GM12878 (cell line): ENCODE data around the gene CAMK2A. TPM values are rescaled to one million over a fixed set of nuclear protein-coding genes. Genes with fewer than 3 reads are reported as not detected.

Experiments
- ATAC-seq: fragments of 200-7000 bp; cut with Tn5 transposase; 3 replicates; pipeline ENCODE4 v1.9.1; 2020; ENCODE audit warnings: mild to moderate bottlenecking, moderate library complexity
- BruUV-seq: library from RNA; stranded (reverse); fragments of 400-500 nt; replicated peaks from 2 replicates; lab custom pipeline; 2021; lab: Mats Ljungman, UMichigan
- CTCF ChIA-PET: fragments of 300-600 bp; sonication (Branson Sonifier 250); formaldehyde crosslinking; extraction: SDS; loops from one replicate; lab custom pipeline; 2021; ENCODE audit warnings: inconsistent platforms; lab: Yijun Ruan, JAX
- POLR2A ChIA-PET: fragments of 350-600 bp; formaldehyde crosslinking; extraction: SDS; loops from one replicate; lab custom pipeline; 2021; ENCODE audit warnings: inconsistent platforms; lab: Charles Lee
- RAD21 ChIA-PET: fragments of 300-600 bp; sonication (Branson Sonifier 250); formaldehyde crosslinking; loops from one replicate; lab custom pipeline; 2023; ENCODE audit warnings: antibody characterized with exemption; ENCODE audit not compliant: unreplicated experiment; lab: Charles Lee
- SMC1A ChIA-PET: fragments of 300-600 bp; sonication (Branson Sonifier 250); formaldehyde crosslinking; loops from one replicate; lab custom pipeline; 2023; ENCODE audit not compliant: unreplicated experiment, uncharacterized antibody; lab: Charles Lee
- DNase-seq: peaks from one replicate; pipeline ENCODE4 v3.0.0-alpha.2; 2011; ENCODE audit warnings: low read depth, low spot score
- FAIRE-seq: peaks from 3 replicates; lab custom pipeline; 2011; peaks lifted over from hg19 to GRCh38; lab: Jason Lieb, UNC
- H2AFZ ChIP-seq: 2 replicates; pipeline ENCODE4 v1.6.0; 2011; ENCODE audit warnings: low read depth, low read length, control low read depth; ENCODE audit not compliant: control insufficient read depth
- H3K27ac ChIP-seq: 2 replicates; pipeline ENCODE4 v1.5.1; 2011; ENCODE audit warnings: control low read depth; ENCODE audit not compliant: control insufficient read depth, insufficient read depth
- H3K27me3 ChIP-seq, 2 experiments: replicated peaks in 1 of 2; 2 replicates each; pipeline versions ENCODE4 v1.6.0 to v1.6.1; 2011; ENCODE audit warnings: low read length in 1 of 2; ENCODE audit not compliant: control insufficient read depth in 2 of 2, insufficient read depth in 2 of 2
- H3K36me3 ChIP-seq, 2 experiments: 2 replicates each; pipeline ENCODE4 v1.5.1; 2011; ENCODE audit warnings: low read length in 1 of 2; ENCODE audit not compliant: control insufficient read depth in 2 of 2, insufficient read depth in 2 of 2
- H3K4me1 ChIP-seq: 2 replicates; pipeline ENCODE4 v1.6.1; 2011; ENCODE audit warnings: mild to moderate bottlenecking, low read length, moderate library complexity, mixed read lengths; ENCODE audit not compliant: control insufficient read depth, insufficient read depth
- H3K4me2 ChIP-seq: 2 replicates; pipeline ENCODE4 v1.6.0; 2011; ENCODE audit warnings: control low read depth; ENCODE audit not compliant: control insufficient read depth, insufficient read depth
- H3K4me3 ChIP-seq: fragments of 200-600 bp; sonication (generic); 2 replicates; pipeline ENCODE4 v1.5.1; 2016
- H3K79me2 ChIP-seq: 2 replicates; pipeline ENCODE4 v1.6.0; 2011; ENCODE audit warnings: low read length; ENCODE audit not compliant: control insufficient read depth, insufficient read depth
- H3K9ac ChIP-seq: 2 replicates; pipeline ENCODE4 v1.8.0; 2011; ENCODE audit warnings: low read length, control low read depth, mixed read lengths; ENCODE audit not compliant: control insufficient read depth, insufficient read depth
- H3K9me3 ChIP-seq: replicated peaks from 3 replicates; pipeline ENCODE4 v1.5.1; 2011; ENCODE audit warnings: mild to moderate bottlenecking, low read length; ENCODE audit not compliant: control insufficient read depth, insufficient read depth
- H4K20me1 ChIP-seq: 2 replicates; pipeline ENCODE4 v1.6.0; 2011; ENCODE audit not compliant: control insufficient read depth, insufficient read depth
- CEBPZ ChIP-seq: fragments of 150-350 bp; IDR thresholded peaks from 2 replicates; pipeline ENCODE4 v1.6.1; 2016; ENCODE audit warnings: low read depth, low read length
- MTA3 ChIP-seq: IDR thresholded peaks from 2 replicates; pipeline ENCODE4 v1.6.1; 2012; ENCODE audit warnings: low read length, inconsistent platforms, borderline replicate concordance
- NBN ChIP-seq: fragments of 450-650 bp; IDR thresholded peaks from 2 replicates; pipeline ENCODE4 v1.6.1; 2016
- NFYB ChIP-seq: IDR thresholded peaks from 2 replicates; pipeline ENCODE4 v1.6.1; 2011; ENCODE audit warnings: low read depth, mild to moderate bottlenecking, low read length, improper control_type of control experiment, moderate library complexity; ENCODE audit not compliant: insufficient read depth
- NR2F1 ChIP-seq: fragments of 450-650 bp; conservative IDR thresholded peaks from 2 replicates; pipeline ENCODE4 v1.6.1; 2017; ENCODE audit warnings: mild to moderate bottlenecking
- PAX8 ChIP-seq: fragments of 450-650 bp; IDR thresholded peaks from 2 replicates; pipeline ENCODE4 v1.6.1; 2017; ENCODE audit warnings: mild to moderate bottlenecking, moderate library complexity
- RBBP5 ChIP-seq: fragments of 200-600 bp; sonication (generic); conservative IDR thresholded peaks from 2 replicates; pipeline ENCODE4 v1.6.1; 2016
- RFX5 ChIP-seq: IDR thresholded peaks from 2 replicates; pipeline ENCODE4 v1.6.1; 2011; ENCODE audit warnings: low read depth, low read length, improper control_type of control experiment
- RUNX3 ChIP-seq: IDR thresholded peaks from 2 replicates; pipeline ENCODE4 v1.6.1; 2012; ENCODE audit warnings: low read length, inconsistent platforms
- SMARCA5 ChIP-seq: fragments of 450-650 bp; IDR thresholded peaks from 2 replicates; pipeline ENCODE4 v1.6.1; 2017; ENCODE audit warnings: mild to moderate bottlenecking
- SUPT20H ChIP-seq: IDR thresholded peaks from 2 replicates; pipeline ENCODE4 v1.6.1; 2011; ENCODE audit warnings: low read depth, mild to moderate bottlenecking, low read length, moderate library complexity, borderline replicate concordance; ENCODE audit not compliant: control insufficient read depth
- USF2 ChIP-seq: IDR thresholded peaks from 2 replicates; pipeline ENCODE4 v1.6.1; 2011; ENCODE audit warnings: low read depth, low read length, improper control_type of control experiment, borderline replicate concordance
- WGBS: methylation state at CpG from one replicate; pipeline ENCODE4 v1.1.6; 2016; ENCODE audit warnings: low lambda C conversion rate; ENCODE audit not compliant: insufficient replicate concordance, insufficient coverage; ENCODE audit errors: missing lambda C conversion rate; 5-methylcytosine and 5-hydroxymethylcytosine counted together
- in situ Hi-C: fragments of 300-500 bp; cut with MboI; formaldehyde crosslinking; loops from 9 replicates; pipeline ENCODE4 v1.14.3; 2018; ENCODE audit warnings: mixed read lengths
- intact Hi-C: fragments of 100-400 bp; cut with micrococcal nuclease; formaldehyde crosslinking; loops from one replicate; pipeline ENCODE4 v1.14.2; 2022; ENCODE audit not compliant: unreplicated experiment
- polyA plus RNA-seq, 11 experiments: library from polyadenylated mRNA; depleted of rRNA in 4 of 11; unstranded in 6 of 11; stranded (reverse) in 5 of 11; fragments of >200 nt; fragmentation: Nextera tagmentation in 4 of 11; fragmentation: Illumina TruSeq in 1 of 11; extraction: Ambion mirVana in 4 of 11; extraction: Trizol in 1 of 11; gene quantifications; 1 replicate in 1 of 11; 2 replicates in 10 of 11; pipeline versions ENCODE4 v1.2.1 to v1.2.3, GENCODE V29; 2011 to 2016; ENCODE audit warnings: inconsistent platforms in 2 of 11, missing spikeins in 2 of 11, low read depth in 1 of 11
- total RNA-seq, 4 experiments: library from RNA; depleted of rRNA in 3 of 4; stranded (reverse); fragments of >200 nt in 3 of 4; fragmentation: Illumina TruSeq in 1 of 4; extraction: Trizol in 1 of 4; gene quantifications; 2 replicates each; pipeline versions ENCODE4 v1.2.1 to v1.2.3, GENCODE V29; 2013 to 2021
- TF ChIP-seq, protein P1 (sequence below): fragments of 450-650 bp; IDR thresholded peaks from 2 replicates; pipeline ENCODE4 v1.6.1; 2017; ENCODE audit warnings: antibody characterized with exemption, mild to moderate bottlenecking, moderate library complexity

CAMK2A gene
- total and polyA plus RNA-seq, 10 of the 15 experiments (the other 5 are each of a cell fraction or from before 2014, with no cell fraction given), result 0.11 TPM; not detected in 9

DNA sequence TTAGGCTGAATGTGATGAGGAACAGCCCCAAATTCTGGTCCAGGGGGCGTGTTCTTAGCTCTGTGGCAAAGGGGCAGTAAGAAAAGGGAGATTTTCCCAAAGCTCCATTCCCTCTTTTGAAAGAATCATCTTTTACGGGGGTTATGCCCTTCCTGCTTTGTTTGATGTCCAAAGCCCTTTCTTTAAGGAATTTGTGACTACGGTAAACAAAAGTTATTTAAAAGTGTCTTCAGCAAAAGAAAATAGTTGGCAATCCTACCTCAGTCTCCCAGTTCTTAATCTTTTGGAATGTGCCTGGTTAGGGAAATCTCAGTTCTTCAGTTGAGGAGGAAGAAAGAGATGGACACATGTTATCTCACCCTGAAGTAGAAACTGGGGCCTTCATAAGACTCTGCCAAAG, 37.6 kb upstream of the CAMK2A start:
- no peak for DNase-seq
- RAD21 ChIA-PET, result no interaction called here
- Histone ChIP-seq H3K79me2 (no peaks in the 10 kb centered on the region), H3K36me3 (no peaks in the 10 kb centered on the region), H2AFZ (no peak overlapping the region), H3K9ac (no peak overlapping the region), H3K9me3 (no peaks in the 10 kb centered on the region), H3K27me3 (no peaks in the 10 kb centered on the region; a peak in 2 of 4 replicates), H3K4me1 (no peaks in the 10 kb centered on the region), H3K4me2 (no peak overlapping the region), H3K27ac (no peak overlapping the region), H3K4me3 (no peak overlapping the region), H4K20me1 (no peaks in the 10 kb centered on the region)
- no peak for TF ChIP-seq RUNX3
- no peak for TF ChIP-seq USF2
- TF ChIP-seq RBBP5, result no peak
- TF ChIP-seq SMARCA5, result no peak
- no peak for TF ChIP-seq NFYB
- no peak for TF ChIP-seq PAX8
- TF ChIP-seq CEBPZ, result no peak
- no peak for TF ChIP-seq SUPT20H
- TF ChIP-seq RFX5, result no peak
- TF ChIP-seq NR2F1, result no peak
- TF ChIP-seq MTA3, result no peak
- TF ChIP-seq, protein P1, sequence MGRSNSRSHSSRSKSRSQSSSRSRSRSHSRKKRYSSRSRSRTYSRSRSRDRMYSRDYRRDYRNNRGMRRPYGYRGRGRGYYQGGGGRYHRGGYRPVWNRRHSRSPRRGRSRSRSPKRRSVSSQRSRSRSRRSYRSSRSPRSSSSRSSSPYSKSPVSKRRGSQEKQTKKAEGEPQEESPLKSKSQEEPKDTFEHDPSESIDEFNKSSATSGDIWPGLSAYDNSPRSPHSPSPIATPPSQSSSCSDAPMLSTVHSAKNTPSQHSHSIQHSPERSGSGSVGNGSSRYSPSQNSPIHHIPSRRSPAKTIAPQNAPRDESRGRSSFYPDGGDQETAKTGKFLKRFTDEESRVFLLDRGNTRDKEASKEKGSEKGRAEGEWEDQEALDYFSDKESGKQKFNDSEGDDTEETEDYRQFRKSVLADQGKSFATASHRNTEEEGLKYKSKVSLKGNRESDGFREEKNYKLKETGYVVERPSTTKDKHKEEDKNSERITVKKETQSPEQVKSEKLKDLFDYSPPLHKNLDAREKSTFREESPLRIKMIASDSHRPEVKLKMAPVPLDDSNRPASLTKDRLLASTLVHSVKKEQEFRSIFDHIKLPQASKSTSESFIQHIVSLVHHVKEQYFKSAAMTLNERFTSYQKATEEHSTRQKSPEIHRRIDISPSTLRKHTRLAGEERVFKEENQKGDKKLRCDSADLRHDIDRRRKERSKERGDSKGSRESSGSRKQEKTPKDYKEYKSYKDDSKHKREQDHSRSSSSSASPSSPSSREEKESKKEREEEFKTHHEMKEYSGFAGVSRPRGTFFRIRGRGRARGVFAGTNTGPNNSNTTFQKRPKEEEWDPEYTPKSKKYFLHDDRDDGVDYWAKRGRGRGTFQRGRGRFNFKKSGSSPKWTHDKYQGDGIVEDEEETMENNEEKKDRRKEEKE, result no peak
- no peak for TF ChIP-seq NBN
- FAIRE-seq, result no peak
- WGBS, result 41% methylated on average over 3 of the region's 3 CpGs
- CTCF ChIA-PET, result interaction anchor here (0.6 to 1.3 kb wide), 2 partner anchors 21 to 34 kb away, joined by 3 read pairs; no protein-coding TSS in a partner anchor
- POLR2A ChIA-PET, result no interaction called here
- intact Hi-C loops, result no loop called here
- BruUV-seq, result no TSS peak
- SMC1A ChIA-PET, result no interaction called here
- in situ Hi-C loops, result no loop called here
- ATAC-seq, result no peak
